ENCODE data around the gene CDH20. TPM values are rescaled to one million over a fixed set of nuclear protein-coding genes. Genes with fewer than 3 reads are reported as not detected.

CDH20 gene
- total RNA-seq, 1 donor from 2014 or later: not detected

DNA sequence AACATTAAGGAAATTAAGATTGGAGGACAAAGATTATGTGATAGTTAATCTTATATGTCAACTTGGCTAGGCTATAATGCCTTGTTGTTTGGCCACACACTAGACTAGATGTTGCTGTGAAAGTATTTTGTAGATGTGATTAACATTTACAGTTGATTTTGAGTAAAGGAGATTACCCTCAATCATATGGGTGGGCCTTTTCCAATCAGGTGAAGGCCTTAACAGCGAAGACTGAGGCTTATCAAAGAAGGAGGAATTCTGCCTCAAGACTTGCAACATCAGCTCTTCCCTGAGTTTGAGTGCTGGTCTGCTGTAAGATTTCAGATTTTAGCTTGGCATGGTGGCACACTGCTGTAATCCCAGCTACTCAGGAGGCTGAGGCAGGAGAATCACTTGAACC lies 250.3 kb downstream of the CDH20 start:
- TF ChIP-seq CTCF (IDR thresholded peaks at IDR 0.05; ENCODE audit: insufficient read depth, low read length, poor library complexity, severe bottlenecking): no peak
- no peak overlapping the region for H3K4me3 ChIP-seq (ENCODE audit: low read depth, low read length)
- DNase-seq (ENCODE audit: low read depth): no peak
- no peaks in the 10 kb centered on the region for H3K36me3 ChIP-seq (ENCODE audit: control insufficient read depth, insufficient read depth, low read length)
- no peaks in the 10 kb centered on the region for H3K27me3 ChIP-seq (ENCODE audit: control insufficient read depth, insufficient read depth, low read length)

GRCh38 chr18:61587865-61588264 lies 254.6 kb downstream of the CDH20 start:
- no peak for TF ChIP-seq CTCF (IDR thresholded peaks at IDR 0.05; ENCODE audit: insufficient read depth, low read length, poor library complexity, severe bottlenecking)

DNA sequence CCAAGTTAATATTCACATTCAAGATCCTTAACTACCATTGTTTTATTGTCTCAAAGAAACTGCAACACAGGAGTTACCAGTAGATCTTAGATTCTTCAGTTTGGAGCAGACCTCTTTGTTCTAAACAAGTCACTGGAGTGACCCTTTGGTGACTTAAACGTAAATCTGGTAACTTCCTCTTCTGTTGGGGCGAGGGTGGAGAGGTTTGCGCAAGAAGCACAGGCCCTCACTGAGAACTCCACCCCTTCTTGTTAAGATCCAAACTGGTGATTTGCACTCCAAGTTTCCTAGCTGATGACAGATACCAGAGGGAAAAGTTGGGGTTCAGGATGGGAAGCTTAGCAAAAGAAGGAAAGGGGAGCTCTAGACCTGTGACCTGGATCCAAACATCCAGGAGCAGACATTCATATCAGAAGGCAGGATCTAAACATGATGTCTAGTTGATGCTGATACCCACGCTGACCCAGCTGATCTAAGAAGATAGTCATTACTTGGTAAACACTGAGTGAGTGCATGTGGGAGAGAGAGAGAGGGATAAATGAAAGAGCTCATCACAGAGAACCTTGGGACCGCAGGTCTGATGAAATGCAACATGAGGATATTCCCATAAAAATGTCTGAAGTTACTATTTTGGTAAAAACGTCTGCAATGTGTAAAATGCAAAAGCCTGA lies 256.0 kb downstream of the CDH20 start:
- DNase-seq (ENCODE audit: low read depth): no peak
- Histone ChIP-seq H3K27me3 (ENCODE audit: control insufficient read depth, insufficient read depth, low read length) (no peaks in the 10 kb centered on the region), H3K4me3 (ENCODE audit: low read depth, low read length) (no peak overlapping the region), H3K36me3 (ENCODE audit: control insufficient read depth, insufficient read depth, low read length) (no peaks in the 10 kb centered on the region)
- no peak for TF ChIP-seq CTCF (IDR thresholded peaks at IDR 0.05; ENCODE audit: insufficient read depth, low read length, poor library complexity, severe bottlenecking)

More at GRCh38 chr18:61587865-61588264, 254.6 kb downstream of the CDH20 start:
- Histone ChIP-seq H3K36me3 (ENCODE audit: control insufficient read depth, insufficient read depth, low read length) (no peaks in the 10 kb centered on the region), H3K4me3 (ENCODE audit: low read depth, low read length) (no peak overlapping the region), H3K27me3 (ENCODE audit: control insufficient read depth, insufficient read depth, low read length) (no peaks in the 10 kb centered on the region)
- no peak for DNase-seq (ENCODE audit: low read depth)

GRCh38 chr18:61589724-61590065 lies 256.5 kb downstream of the CDH20 start:
- TF ChIP-seq CTCF (IDR thresholded peaks at IDR 0.05; ENCODE audit: insufficient read depth, low read length, poor library complexity, severe bottlenecking): no peak
- H3K4me3 ChIP-seq (ENCODE audit: low read depth, low read length): no peak overlapping the region
- H3K27me3 ChIP-seq (ENCODE audit: control insufficient read depth, insufficient read depth, low read length): no peaks in the 10 kb centered on the region
- no peak for DNase-seq (ENCODE audit: low read depth)
- H3K36me3 ChIP-seq (ENCODE audit: control insufficient read depth, insufficient read depth, low read length): no peaks in the 10 kb centered on the region

DNA sequence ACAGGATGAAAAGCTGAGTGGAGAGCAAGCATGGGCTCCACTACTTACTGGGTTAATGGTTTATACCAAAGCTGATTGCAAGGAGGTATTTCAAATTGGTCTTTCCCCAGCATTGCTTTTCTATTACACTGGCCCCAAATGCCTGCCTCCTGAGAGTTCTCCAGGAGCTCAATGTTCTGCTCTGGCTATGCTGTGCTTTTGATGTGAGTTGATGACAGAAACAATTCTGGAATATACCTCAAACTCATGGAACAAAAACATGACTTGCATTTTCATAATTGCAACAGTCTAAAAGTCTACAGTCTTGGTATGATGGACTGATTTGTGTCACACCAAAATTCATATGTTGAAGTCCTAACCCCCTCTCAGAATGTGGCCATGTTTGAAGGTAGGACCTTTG lies 258.0 kb downstream of the CDH20 start:
- DNase-seq (ENCODE audit: low read depth): no peak
- Histone ChIP-seq H3K4me3 (ENCODE audit: low read depth, low read length) (no peak overlapping the region), H3K36me3 (ENCODE audit: control insufficient read depth, insufficient read depth, low read length) (no peaks in the 10 kb centered on the region), H3K27me3 (ENCODE audit: control insufficient read depth, insufficient read depth, low read length) (no peaks in the 10 kb centered on the region)
- TF ChIP-seq CTCF (IDR thresholded peaks at IDR 0.05; ENCODE audit: insufficient read depth, low read length, poor library complexity, severe bottlenecking): no peak

- Histone ChIP-seq H3K27me3 (ENCODE audit: control insufficient read depth, insufficient read depth, low read length) (no peaks in the 10 kb centered on the region), H3K36me3 (ENCODE audit: control insufficient read depth, insufficient read depth, low read length) (no peaks in the 10 kb centered on the region), H3K4me3 (ENCODE audit: low read depth, low read length) (no peak overlapping the region)
- DNase-seq (ENCODE audit: low read depth): no peak
- TF ChIP-seq CTCF (IDR thresholded peaks at IDR 0.05; ENCODE audit: insufficient read depth, low read length, poor library complexity, severe bottlenecking): no peak
These were observed 262.5 kb downstream of the CDH20 start for GRCh38 chr18:61595615-61596251.

All from kidney epithelial cell (primary cell).